Ammon's horn (tissue), 1 donor: ENCODE measurements around the gene FAM177A1.
"Not testable (repeated sequence)": the region's sequence is repeated elsewhere in the genome, so short reads cannot be mapped to it uniquely, and the experiment has no call there.

Source experiments
- DNase-seq: peaks from one replicate; pipeline ENCODE4 v3.0.0-alpha.2; 2016; ENCODE audit warnings: low spot score

Gene FAM177A1, protein sequence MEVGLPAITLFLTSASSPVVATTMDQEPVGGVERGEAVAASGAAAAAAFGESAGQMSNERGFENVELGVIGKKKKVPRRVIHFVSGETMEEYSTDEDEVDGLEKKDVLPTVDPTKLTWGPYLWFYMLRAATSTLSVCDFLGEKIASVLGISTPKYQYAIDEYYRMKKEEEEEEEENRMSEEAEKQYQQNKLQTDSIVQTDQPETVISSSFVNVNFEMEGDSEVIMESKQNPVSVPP

GRCh38 chr14:35046048-35046750 lies at the start of gene FAM177A1:
FAM177A1 (plus strand) TSS chr14:35046272; CDS start chr14:35046464, 192 bp downstream.
- peak; percentile 97 for DNase-seq

GRCh38 chr14:34997762-34998161 lies 48.3 kb upstream of the FAM177A1 start:
- no peak for DNase-seq

DNA sequence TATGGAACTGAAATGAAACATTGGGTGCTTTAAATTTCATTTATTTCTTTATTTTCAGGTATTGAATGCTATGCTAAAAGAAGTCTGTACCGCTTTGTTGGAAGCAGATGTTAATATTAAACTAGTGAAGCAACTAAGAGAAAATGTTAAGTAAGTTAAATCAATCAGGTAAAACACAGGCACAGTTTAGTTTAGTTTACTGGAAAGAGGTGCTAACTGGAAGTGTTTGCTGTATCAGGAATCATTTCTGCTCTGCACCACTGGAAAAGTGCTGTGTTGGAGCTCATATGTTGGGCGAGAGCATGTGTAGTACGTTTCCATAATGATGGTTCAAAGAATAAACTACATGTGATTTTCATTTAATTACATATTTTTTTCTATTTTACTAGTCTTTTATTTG lies 46.6 kb upstream of the FAM177A1 start:
- no peak for DNase-seq

DNA sequence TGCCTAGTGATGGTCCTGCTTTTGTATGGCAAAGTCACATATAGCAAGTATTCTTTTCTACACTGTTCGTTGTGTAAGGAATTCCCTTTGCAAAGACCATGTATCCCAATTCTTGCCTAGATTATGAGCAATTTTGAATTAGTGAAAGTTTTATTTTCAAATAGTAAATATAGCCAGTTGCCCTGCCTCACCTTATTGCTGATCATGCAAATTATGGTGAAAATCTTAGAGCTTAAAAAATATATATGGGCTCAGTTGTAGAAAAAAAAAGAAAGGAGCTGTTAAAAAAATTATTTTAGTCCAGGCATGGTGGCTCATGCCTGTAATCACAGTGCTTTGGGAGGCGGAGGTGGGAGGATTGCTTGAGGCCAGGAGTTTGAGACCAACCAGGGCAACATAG lies 44.5 kb upstream of the FAM177A1 start:
- DNase-seq: no peak

DNA sequence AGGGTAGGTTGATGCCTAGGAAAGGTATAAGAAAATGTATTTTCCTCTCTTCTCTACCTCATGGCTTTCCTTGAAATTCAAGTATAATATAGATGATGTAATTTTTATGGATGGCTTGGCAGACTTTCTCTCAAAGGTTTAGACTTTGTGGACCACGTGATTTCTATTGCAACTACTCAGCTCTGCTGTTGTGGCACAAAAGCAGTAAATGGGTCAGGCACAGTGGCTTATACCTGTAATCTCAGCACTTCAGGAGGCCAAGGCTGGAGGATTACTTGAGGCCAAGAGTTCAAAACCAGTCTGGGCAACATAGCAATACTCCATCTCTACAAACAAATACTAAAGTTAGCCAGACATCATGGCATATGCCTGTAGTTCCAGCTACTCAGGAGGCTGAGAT lies 41.2 kb upstream of the FAM177A1 start:
- no peak for DNase-seq

DNA sequence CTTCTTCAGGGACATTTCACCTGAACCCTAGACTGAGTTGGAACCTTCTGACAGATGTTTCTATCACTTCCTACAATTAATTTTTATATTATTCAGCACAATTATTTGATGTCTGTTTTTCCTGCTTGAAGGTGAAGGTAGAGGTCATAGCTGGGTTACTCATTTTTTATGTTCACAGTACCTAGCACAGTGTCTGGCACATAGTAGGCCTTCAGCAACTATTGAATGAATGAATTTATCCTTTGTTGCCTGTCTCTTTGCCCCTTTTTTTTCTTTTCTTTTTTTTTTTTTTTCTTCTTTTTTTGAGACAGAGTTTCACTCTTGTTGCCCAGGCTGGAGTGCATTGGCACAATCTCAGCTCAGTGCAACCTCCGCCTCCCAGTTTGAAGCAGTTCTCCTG lies 29.5 kb upstream of the FAM177A1 start:
- DNase-seq: no peak

- DNase-seq: no peak
Measured at GRCh38 chr14:35020713-35021112, 25.4 kb upstream of the FAM177A1 start.

DNA sequence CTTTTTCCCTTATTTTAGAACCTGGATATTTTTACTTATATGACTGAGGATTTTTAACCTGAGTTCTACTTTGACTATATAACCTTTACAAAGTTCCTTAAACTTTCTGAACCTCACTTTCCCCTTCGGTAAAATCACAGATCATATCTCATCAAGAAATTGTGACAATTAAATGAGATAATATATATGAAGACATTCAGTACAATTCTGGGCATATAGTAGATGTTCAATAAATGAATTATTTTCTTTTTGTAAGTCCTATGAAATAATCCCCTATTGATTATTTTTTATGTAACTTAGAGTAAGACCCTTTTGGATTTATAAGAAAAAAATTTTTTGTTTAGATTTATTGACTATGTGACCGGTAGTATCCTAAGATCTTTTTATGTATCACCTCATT lies 17.6 kb upstream of the FAM177A1 start:
- no peak for DNase-seq

DNA sequence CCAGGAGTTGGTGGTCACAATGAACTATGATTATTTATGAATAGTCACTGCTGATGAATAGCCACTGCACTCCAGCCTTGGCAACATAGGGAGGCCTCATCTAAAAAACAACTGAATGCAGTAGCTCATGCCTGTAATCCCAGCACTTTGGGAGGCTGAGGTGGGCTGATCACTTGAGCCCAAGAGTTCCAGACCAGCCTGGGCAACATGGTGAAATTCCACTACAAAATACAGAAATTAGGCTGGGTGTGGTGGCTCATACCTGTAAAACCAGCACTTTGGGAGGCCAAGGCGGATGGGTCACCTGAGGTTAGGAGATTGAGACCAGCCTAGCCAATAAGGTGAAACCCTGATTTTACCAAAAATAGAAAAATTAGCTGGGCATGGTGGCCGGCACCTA lies 13.5 kb upstream of the FAM177A1 start:
- no peak for DNase-seq

DNA sequence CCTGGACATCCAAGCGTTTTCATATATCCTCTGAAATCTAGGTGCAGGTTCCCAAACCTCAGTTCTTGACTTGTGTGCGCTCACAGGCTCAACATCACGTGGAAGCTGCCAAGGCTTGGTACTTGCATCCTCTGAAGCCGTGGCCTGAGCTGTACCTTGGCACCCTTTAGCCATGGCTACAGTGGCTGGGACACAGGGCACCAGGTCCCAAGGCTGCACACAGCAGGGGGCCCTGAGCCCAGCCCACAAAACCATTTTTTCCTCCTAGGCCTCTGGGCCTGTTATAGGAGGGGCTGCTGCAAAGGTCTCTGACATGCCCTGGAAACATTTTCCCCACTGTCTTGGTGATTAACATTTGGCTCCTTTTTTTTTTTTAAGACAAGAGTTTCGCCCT lies 11.6 kb upstream of the FAM177A1 start:
- DNase-seq: no peak

- DNase-seq: not testable (repeated sequence)
Measured at GRCh38 chr14:35034944-35035554, 11.0 kb upstream of the FAM177A1 start.

GRCh38 chr14:35038312-35038711 lies 7.8 kb upstream of the FAM177A1 start:
- not testable (repeated sequence) for DNase-seq

GRCh38 chr14:35042632-35043031 lies 3.4 kb upstream of the FAM177A1 start:
- DNase-seq: no peak

GRCh38 chr14:35043046-35043445 lies 3.0 kb upstream of the FAM177A1 start:
- DNase-seq: no peak

GRCh38 chr14:35044939-35045797 lies 904 bp upstream of the FAM177A1 start:
- DNase-seq: peak; percentile 32

GRCh38 chr14:35045798-35046047 lies 349 bp upstream of the FAM177A1 start:
- no peak for DNase-seq

DNA sequence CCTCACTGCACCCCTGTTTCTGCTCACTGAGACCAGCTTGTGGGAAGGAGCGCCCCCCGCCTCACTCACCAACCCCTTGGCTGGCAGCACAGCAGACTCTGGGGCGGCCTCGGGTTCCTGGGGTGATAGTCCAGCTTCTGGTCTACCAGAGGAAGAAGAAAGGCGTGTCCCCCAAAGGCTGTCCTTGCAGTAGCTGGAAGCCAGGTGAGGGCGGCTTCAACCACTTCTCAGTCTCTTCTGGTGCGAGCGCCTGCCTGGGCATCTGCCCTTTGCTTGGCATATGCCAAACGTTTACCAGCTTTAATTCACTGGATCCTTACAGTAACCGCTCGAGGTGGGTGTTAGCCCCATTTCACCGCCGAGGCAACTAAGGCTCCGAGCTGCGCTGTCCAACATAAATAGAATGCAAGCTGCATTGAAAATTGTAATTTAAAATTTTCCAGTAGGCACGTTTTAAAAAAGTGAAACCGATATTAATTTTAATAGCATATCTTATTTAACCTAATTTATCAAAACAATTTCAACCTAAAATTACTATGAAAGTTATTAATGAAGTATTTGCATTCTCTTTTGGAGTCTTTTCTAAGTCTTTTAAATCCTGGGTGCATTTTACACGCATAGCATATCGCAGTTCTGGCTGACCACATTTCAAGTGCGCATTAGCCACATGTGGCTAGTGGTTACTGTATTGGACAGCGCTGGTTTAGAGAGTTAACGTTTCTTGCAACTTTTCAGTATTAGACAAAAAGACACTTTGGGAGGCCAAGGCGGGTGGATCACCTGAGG lies 872 bp downstream of the FAM177A1 start:
- DNase-seq: no peak

DNA sequence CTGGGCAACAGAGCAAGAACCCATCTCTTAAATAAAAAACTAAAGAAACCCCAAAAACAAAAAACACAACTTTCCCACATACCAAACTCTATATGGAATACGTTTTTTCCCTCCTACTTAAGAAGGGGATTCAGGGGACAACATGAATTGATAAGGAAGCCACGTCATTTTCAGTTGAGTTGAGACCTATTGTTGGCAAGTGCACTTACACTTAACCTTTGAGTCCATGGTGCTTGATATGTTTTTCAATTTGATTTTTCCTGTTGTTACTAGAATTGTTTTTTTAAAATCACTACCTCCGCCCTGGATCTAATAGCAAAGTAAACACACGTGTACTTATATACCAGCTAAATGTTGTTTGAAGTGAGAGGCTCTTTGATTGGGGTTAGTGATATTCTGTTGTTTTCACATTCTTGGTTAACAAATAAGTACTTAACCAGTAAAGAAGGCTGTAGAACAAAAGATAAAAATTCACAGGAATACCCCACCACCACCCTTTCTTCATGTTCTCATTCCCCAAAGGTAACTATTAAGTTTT lies 2.0 kb downstream of the FAM177A1 start:
- DNase-seq: no peak

DNA sequence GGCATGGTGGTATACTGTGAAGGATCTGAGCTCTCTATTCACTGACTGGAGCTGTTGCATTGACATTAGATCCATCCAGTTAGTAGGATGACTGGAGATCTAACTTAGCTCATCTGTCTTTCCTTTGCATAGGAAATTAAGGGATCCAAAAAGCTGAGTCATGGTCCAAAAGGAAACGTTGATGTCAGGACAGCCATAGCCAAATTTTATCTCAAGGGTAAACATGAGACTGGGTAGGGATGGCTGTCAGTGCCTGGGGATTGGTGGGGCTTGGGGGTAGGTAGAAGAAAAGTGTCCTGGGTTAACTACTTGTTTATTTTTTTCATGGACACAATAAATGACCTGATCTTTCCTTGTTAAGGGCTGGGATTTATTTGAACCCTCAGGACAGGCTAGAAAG lies 4.6 kb downstream of the FAM177A1 start:
- DNase-seq: no peak

DNA sequence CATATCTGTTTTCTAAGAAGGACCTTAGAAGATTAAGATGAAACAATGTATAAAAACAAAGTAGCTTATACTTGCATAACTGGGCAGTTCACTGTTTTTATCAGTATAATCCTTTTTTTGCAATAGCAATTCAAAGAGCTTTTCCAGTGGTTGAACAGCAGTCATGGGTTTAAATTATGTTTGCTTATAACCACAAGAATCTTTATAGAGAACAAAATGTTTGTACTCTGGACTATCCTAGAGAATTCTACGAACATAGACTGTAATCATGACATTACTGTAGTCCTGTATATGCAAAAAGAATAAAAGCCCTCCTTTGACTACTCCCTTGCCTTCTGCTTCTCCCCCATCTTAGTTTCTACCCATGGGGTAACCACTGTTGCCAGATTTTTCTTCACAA lies 5.7 kb downstream of the FAM177A1 start:
- no peak for DNase-seq

GRCh38 chr14:35052637-35053036 lies 6.6 kb downstream of the FAM177A1 start:
- DNase-seq: no peak
